CD8-positive, alpha-beta memory T cell (primary cell): Measurements from ENCODE around the gene ZNF165. TPM values are rescaled to one million over a fixed set of nuclear protein-coding genes. Genes with fewer than 3 reads are reported as not detected.
"Not testable (repeated sequence)": the region's sequence is repeated elsewhere in the genome, so short reads cannot be mapped to it uniquely, and the experiment has no call there.

Experiments
- CTCF ChIA-PET: fragments of 350-600 bp; sonication (Branson Sonifier 250); formaldehyde crosslinking; loops from one replicate; lab custom pipeline; 2021; ENCODE audit warnings: antibody characterized with exemption; lab: Charles Lee
- POLR2A ChIA-PET: fragments of 350-600 bp; sonication (Branson Sonifier 250); formaldehyde crosslinking; loops from one replicate; lab custom pipeline; 2021; ENCODE audit warnings: antibody characterized with exemption; lab: Charles Lee
- DNase-seq, 5 donors: peaks; one replicate each; pipeline versions ENCODE4 v3.0.0 to v3.0.0-alpha.2; 2020 to 2022; ENCODE audit warnings: mixed read lengths in 1 of 5
- H3K27ac ChIP-seq: one replicate; pipeline ENCODE4 v1.7.0; 2013; ENCODE audit warnings: low read depth, mild to moderate bottlenecking, low read length, moderate library complexity
- H3K27me3 ChIP-seq: 2 replicates; pipeline ENCODE4 v1.7.0; 2013; ENCODE audit warnings: low read length, mild to moderate bottlenecking; ENCODE audit not compliant: insufficient read depth, poor library complexity, severe bottlenecking
- H3K36me3 ChIP-seq: 2 replicates; pipeline ENCODE4 v1.7.0; 2013; ENCODE audit warnings: mild to moderate bottlenecking, low read length, moderate library complexity; ENCODE audit not compliant: insufficient read depth
- H3K4me1 ChIP-seq: 2 replicates; pipeline ENCODE4 v1.7.0; 2013; ENCODE audit warnings: mild to moderate bottlenecking, low read length, moderate library complexity; ENCODE audit not compliant: insufficient read depth
- H3K4me3 ChIP-seq: 2 replicates; pipeline ENCODE4 v1.7.0; 2013; ENCODE audit warnings: mild to moderate bottlenecking, low read length
- H3K9me3 ChIP-seq: 2 replicates; pipeline ENCODE4 v1.7.0; 2013; ENCODE audit warnings: mild to moderate bottlenecking, low read length
- H3K27ac Mint-ChIP-seq, 8 donors: one replicate each; pipeline ENCODE4 v1.8.0; 2020 to 2021; ENCODE audit warnings: mixed read lengths in 8 of 8, mild to moderate bottlenecking in 6 of 8, inconsistent platforms in 3 of 8, moderate library complexity in 3 of 8
- H3K27me3 Mint-ChIP-seq, 2 donors: one replicate each; pipeline ENCODE4 v1.8.0; 2020 to 2021; ENCODE audit warnings: mixed read lengths in 2 of 2, mild to moderate bottlenecking in 1 of 2, moderate library complexity in 1 of 2
- H3K36me3 Mint-ChIP-seq, 3 donors: one replicate each; pipeline ENCODE4 v1.8.0; 2020 to 2021; ENCODE audit warnings: mixed read lengths in 3 of 3, inconsistent platforms in 1 of 3, mild to moderate bottlenecking in 1 of 3
- H3K4me1 Mint-ChIP-seq, 3 donors: one replicate each; pipeline ENCODE4 v1.8.0; 2020 to 2021; ENCODE audit warnings: mixed read lengths in 3 of 3, inconsistent platforms in 1 of 3, mild to moderate bottlenecking in 1 of 3
- H3K4me3 Mint-ChIP-seq, 7 donors: one replicate each; pipeline ENCODE4 v1.8.0; 2020 to 2021; ENCODE audit warnings: mixed read lengths in 7 of 7, mild to moderate bottlenecking in 6 of 7, moderate library complexity in 4 of 7, inconsistent platforms in 2 of 7
- H3K9me3 Mint-ChIP-seq, 5 donors: one replicate each; pipeline ENCODE4 v1.8.0; 2020 to 2022; ENCODE audit warnings: mixed read lengths in 5 of 5, mild to moderate bottlenecking in 3 of 5, moderate library complexity in 2 of 5, inconsistent platforms in 1 of 5
- polyA plus RNA-seq: library from polyadenylated mRNA; unstranded; fragments of 300-500 nt; fragmentation: Illumina TruSeq; gene quantifications from one replicate; pipeline ENCODE4 v1.2.3, GENCODE V29; 2021
- total RNA-seq, 2 experiments: library from RNA; stranded (reverse); gene quantifications; one replicate each; pipeline ENCODE4 v1.2.3, GENCODE V29; 2021

The ZNF165 gene
- total and polyA plus RNA-seq, 3 experiments from 2014 or later, result 0.78 to 1.9 (median 1.6) TPM

DNA sequence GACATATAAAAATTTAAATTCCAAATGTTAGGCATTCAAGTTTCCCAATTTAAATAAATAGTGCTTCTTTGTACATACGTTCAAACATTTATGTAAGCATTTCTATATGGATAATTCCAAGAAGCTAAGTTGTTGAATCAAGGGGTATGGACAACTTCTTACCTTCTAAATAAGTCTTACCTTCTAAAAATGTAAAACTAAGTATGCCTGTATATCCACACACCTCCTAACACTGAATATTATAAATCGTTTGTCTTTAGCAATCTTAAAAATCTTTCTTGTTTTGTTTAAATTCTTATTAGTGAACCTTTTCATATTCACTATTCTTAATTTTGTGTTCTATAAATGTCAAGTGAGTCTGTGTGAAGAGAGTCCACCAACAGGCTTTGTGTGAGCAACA lies 41.5 kb downstream of the ZNF165 start:
- CTCF ChIA-PET, result no interaction called here

DNA sequence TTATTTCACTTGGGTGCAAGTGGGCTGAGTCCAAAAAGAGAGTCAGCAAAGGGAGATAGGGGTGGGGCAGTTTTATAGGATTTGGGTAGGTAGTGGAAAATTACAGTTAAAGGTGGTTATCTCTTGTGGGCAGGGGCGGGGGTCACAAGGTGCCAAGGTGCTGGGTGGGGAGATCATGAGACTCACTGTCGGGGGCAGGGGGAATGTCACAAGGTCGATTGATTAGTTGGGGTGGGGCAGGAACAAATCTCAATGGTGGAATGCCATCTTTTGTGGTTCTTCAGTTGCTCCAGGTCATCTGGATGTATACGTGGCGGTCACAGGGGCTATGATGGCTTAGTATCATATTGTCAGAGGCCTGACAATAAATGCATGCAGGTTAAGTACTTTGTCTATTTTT lies 41.9 kb downstream of the ZNF165 start:
- H3K27me3 Mint-ChIP-seq, H3K36me3 ChIP-seq, H3K9me3 ChIP-seq, DNase-seq, H3K4me3 ChIP-seq, H3K27me3 ChIP-seq, CTCF ChIA-PET, POLR2A ChIA-PET, H3K9me3 Mint-ChIP-seq, H3K27ac ChIP-seq: not testable (repeated sequence)
- peak overlapping the region in 1 of 7 donors; percentile 74 for H3K4me3 Mint-ChIP-seq
- H3K4me1 ChIP-seq, result peaks cover 20% of the 10 kb centered on the region
- peak overlapping the region in 3 of 8 donors; percentile 15 to 73 (median 53) for H3K27ac Mint-ChIP-seq
- peaks cover 32 to 41% (median 41%) of the 10 kb centered on the region in 3 donors for H3K4me1 Mint-ChIP-seq
- peaks cover 6 to 59% (median 17%) of the 10 kb centered on the region in 3 donors for H3K36me3 Mint-ChIP-seq

More for the DNA sequence above, 41.5 kb downstream of the ZNF165 start:
- H3K4me1 Mint-ChIP-seq, result peaks cover 32 to 37% (median 37%) of the 10 kb centered on the region in 3 donors
- POLR2A ChIA-PET, result no interaction called here
- H3K27me3 Mint-ChIP-seq, result peaks cover 0 to 1% of the 10 kb centered on the region in 2 donors
- Histone ChIP-seq H3K27ac (no peak overlapping the region), H3K36me3 (peaks cover 7% of the 10 kb centered on the region), H3K9me3 (no peaks in the 10 kb centered on the region), H3K4me3 (no peak overlapping the region), H3K27me3 (no peaks in the 10 kb centered on the region), H3K4me1 (peaks cover 20% of the 10 kb centered on the region)
- H3K4me3 Mint-ChIP-seq, result no peak overlapping the region
- no peaks in the 10 kb centered on the region for H3K9me3 Mint-ChIP-seq
- peak overlapping the region in 3 of 8 donors; percentile 15 to 73 (median 53) for H3K27ac Mint-ChIP-seq
- no peak for DNase-seq
- peaks cover 6 to 57% (median 17%) of the 10 kb centered on the region in 3 donors for H3K36me3 Mint-ChIP-seq

DNA sequence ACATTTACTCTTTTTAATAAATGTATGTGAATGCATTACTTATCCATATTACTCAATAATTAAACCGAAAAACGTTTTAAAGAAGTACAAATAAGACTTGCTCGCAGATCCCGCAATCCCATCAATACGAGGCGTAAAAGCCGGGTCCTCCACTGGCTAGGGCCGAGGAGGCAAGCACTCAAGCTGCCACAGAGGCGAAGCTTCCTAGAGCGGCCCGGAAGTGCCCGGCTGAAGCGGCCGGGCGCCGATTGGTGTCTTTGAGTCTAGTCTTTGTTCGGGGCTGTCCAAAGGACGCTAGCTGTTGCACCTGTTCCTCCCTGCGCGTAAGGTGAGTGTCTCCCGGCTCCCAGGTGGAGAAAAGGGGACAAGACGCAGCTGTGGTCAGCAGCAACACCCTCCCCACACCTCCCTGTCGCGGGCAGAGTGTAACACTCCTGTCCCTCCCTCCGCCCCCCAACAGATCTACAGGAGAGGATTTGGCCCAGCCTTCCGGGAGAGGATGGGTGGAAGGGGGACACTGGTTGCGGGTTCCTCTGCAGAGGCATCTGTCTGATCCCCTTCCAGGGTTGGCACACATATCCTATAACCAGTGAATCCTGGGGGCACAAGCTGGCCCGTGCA lies 44.1 kb downstream of the ZNF165 start, which contains the start of gene ZSCAN16:
TSS of gene ZSCAN16 (plus strand) at position 260 of the 621 bp plus-strand sequence. CDS start 835 bp downstream, outside the sequence.
- peak; percentile 59 to 83 (median 66) for DNase-seq
- peaks cover 6 to 65% (median 15%) of the 10 kb centered on the region in 3 donors for H3K36me3 Mint-ChIP-seq
- peaks cover 0 to 1% of the 10 kb centered on the region in 2 donors for H3K27me3 Mint-ChIP-seq
- Histone ChIP-seq H3K27ac (peak within 1 kb of the TSS; percentile 74), H3K27me3 (no peaks in the 10 kb centered on the region), H3K4me3 (peak within 1 kb of the TSS; percentile 81), H3K4me1 (peaks cover 20% of the 10 kb centered on the region), H3K36me3 (peaks cover 6% of the 10 kb centered on the region), H3K9me3 (no peaks in the 10 kb centered on the region)
- POLR2A ChIA-PET, result interaction anchor here (1.0 to 3.5 kb wide), 4 partner anchors 12 to 20 kb away, joined by 3 to 26 read pairs (median 7); partner anchors contain the start of gene ZKSCAN8
- peak within 1 kb of the TSS; percentile 90 to 99 (median 98) for H3K27ac Mint-ChIP-seq
- no peaks in the 10 kb centered on the region for H3K9me3 Mint-ChIP-seq
- CTCF ChIA-PET, result interaction anchor here (0.9 to 2.3 kb wide), 6 partner anchors 12 to 231 kb away, joined by 3 to 8 read pairs (median 5); partner anchors contain the start of genes ZKSCAN8 and ZSCAN26
- peaks cover 43 to 60% (median 60%) of the 10 kb centered on the region in 3 donors for H3K4me1 Mint-ChIP-seq
- peak within 1 kb of the TSS; percentile 94 to 98 (median 97) for H3K4me3 Mint-ChIP-seq

DNA sequence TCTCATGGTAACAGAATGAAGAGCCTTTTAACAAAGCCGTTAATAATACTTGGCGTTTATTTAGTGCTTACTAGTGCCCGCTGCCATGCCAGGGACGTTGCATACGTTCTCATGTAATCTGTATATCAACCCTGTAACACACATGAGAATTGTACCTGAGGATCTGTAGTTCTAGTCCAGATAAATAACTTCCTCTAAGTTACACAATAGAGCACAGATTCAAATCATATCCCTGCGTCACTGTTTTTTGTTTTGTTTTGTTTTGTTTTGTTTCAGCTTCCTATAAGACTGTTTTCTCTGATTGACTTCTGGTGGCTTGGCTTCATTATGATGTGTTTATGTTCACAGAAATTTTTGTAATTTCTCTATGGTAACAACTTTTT lies 44.6 kb downstream of the ZNF165 start:
- Mint-ChIP-seq H3K27ac (peak overlapping the region; percentile 90 to 99 (median 98)), H3K9me3 (no peaks in the 10 kb centered on the region), H3K27me3 (peaks cover 0 to 1% of the 10 kb centered on the region in 2 donors), H3K4me1 (peaks cover 43 to 65% (median 65%) of the 10 kb centered on the region in 3 donors), H3K36me3 (peaks cover 6 to 68% (median 14%) of the 10 kb centered on the region in 3 donors), H3K4me3 (peak overlapping the region; percentile 94 to 98 (median 97))
- Histone ChIP-seq H3K36me3 (peaks cover 6% of the 10 kb centered on the region), H3K4me1 (peaks cover 20% of the 10 kb centered on the region), H3K4me3 (peak overlapping the region; percentile 81), H3K27ac (peak overlapping the region; percentile 74), H3K9me3 (no peaks in the 10 kb centered on the region), H3K27me3 (no peaks in the 10 kb centered on the region)
- peak in 2 of 5 donors; percentile 37 to 50 for DNase-seq
- CTCF ChIA-PET, result interaction anchor here (1.0 to 2.3 kb wide), 5 partner anchors 12 to 231 kb away, joined by 3 to 8 read pairs (median 6); partner anchors contain the start of genes ZKSCAN8 and ZSCAN26
- POLR2A ChIA-PET, result interaction anchor here (1.0 to 3.5 kb wide), 4 partner anchors 12 to 21 kb away, joined by 3 to 26 read pairs (median 7); partner anchors contain the start of gene ZKSCAN8

DNA sequence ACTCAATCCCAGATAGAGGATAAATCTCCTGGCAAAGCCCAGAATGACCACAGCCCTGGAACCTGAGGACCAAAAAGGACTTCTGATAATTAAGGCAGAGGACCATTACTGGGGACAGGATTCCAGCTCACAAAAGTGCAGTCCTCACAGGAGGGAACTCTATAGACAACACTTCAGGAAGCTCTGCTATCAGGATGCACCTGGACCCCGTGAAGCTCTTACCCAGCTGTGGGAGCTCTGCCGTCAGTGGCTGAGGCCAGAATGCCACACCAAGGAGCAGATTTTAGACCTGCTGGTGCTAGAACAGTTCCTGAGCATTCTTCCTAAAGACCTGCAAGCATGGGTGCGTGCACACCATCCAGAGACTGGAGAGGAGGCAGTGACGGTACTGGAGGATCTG lies 45.0 kb downstream of the ZNF165 start:
- H3K36me3 ChIP-seq, result peaks cover 2% of the 10 kb centered on the region

DNA sequence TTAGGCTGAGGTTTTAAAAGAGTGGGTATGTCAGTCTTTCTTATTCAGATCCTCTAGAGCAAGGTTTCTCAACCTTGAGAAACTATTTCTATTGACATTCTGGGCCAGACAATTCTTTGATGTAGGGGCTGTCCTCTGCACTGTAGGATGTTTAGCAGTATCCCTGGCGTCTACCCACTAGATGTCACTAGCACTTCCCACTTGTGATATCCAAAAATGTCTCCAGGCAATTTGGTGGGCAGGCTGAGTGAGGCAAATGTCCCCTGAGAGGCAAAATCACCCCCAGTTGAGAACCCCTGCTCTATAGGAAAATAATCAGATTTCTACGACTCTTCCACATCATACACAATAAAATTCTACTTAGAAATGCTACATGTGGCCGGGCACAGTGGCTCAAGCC lies 53.6 kb downstream of the ZNF165 start:
- Histone ChIP-seq H3K4me3 (no peak overlapping the region), H3K27ac (no peak overlapping the region), H3K9me3 (no peaks in the 10 kb centered on the region), H3K36me3 (no peaks in the 10 kb centered on the region), H3K27me3 (no peaks in the 10 kb centered on the region), H3K4me1 (peaks cover 25% of the 10 kb centered on the region)
- no peak for DNase-seq
- peak overlapping the region; percentile 43 to 84 (median 70) for H3K27ac Mint-ChIP-seq
- H3K36me3 Mint-ChIP-seq, result peaks cover 0 to 53% (median 4%) of the 10 kb centered on the region in 3 donors
- no peaks in the 10 kb centered on the region for H3K27me3 Mint-ChIP-seq
- ChIA-PET CTCF (interaction anchor here (1.6 kb wide), 1 partner anchor 223 kb away, joined by 5 read pairs; no protein-coding TSS in a partner anchor), POLR2A (no interaction called here)
- no peaks in the 10 kb centered on the region for H3K9me3 Mint-ChIP-seq
- peak overlapping the region in 3 of 7 donors; percentile 16 to 26 (median 22) for H3K4me3 Mint-ChIP-seq
- H3K4me1 Mint-ChIP-seq, result peaks cover 56 to 81% (median 81%) of the 10 kb centered on the region in 3 donors

More for the DNA sequence above, 45.0 kb downstream of the ZNF165 start:
- Histone ChIP-seq H3K27me3 (no peaks in the 10 kb centered on the region), H3K4me1 (peaks cover 20% of the 10 kb centered on the region), H3K9me3 (no peaks in the 10 kb centered on the region), H3K27ac (peak overlapping the region; percentile 74), H3K4me3 (no peak overlapping the region)
- H3K4me1 Mint-ChIP-seq, result peaks cover 43 to 69% (median 69%) of the 10 kb centered on the region in 3 donors
- peaks cover 0 to 1% of the 10 kb centered on the region in 2 donors for H3K27me3 Mint-ChIP-seq
- ChIA-PET POLR2A (interaction anchor here (1.0 to 3.5 kb wide), 4 partner anchors 11 to 127 kb away, joined by 3 to 26 read pairs (median 6); partner anchors contain the start of genes ZKSCAN4 and ZKSCAN8), CTCF (interaction anchor here (1.1 to 2.1 kb wide), 5 partner anchors 16 to 230 kb away, joined by 3 to 8 read pairs (median 6); partner anchors contain the start of genes ZKSCAN8 and ZSCAN26)
- DNase-seq, result peak in 1 of 5 donors; percentile 33
- H3K27ac Mint-ChIP-seq, result peak overlapping the region; percentile 90 to 99 (median 98)
- no peaks in the 10 kb centered on the region for H3K9me3 Mint-ChIP-seq
- H3K36me3 Mint-ChIP-seq, result peaks cover 1 to 68% (median 12%) of the 10 kb centered on the region in 3 donors
- peak overlapping the region; percentile 94 to 98 (median 97) for H3K4me3 Mint-ChIP-seq

GRCh38 chr6:28134716-28135115 lies 54.3 kb downstream of the ZNF165 start:
- Histone ChIP-seq H3K4me3 (no peak overlapping the region), H3K9me3 (no peaks in the 10 kb centered on the region), H3K27ac (no peak overlapping the region), H3K36me3 (no peaks in the 10 kb centered on the region), H3K4me1 (peaks cover 25% of the 10 kb centered on the region), H3K27me3 (no peaks in the 10 kb centered on the region)
- peaks cover 53 to 74% (median 74%) of the 10 kb centered on the region in 3 donors for H3K4me1 Mint-ChIP-seq
- DNase-seq, result no peak
- no peak overlapping the region for H3K4me3 Mint-ChIP-seq
- H3K27me3 Mint-ChIP-seq, result no peaks in the 10 kb centered on the region
- peak overlapping the region in 7 of 8 donors; percentile 9 to 85 (median 67) for H3K27ac Mint-ChIP-seq
- ChIA-PET POLR2A (interaction anchor here (0.5 kb wide), 1 partner anchor 1003 kb away, joined by 4 read pairs; no protein-coding TSS in a partner anchor), CTCF (no interaction called here)
- H3K36me3 Mint-ChIP-seq, result peaks cover 0 to 46% (median 1%) of the 10 kb centered on the region in 3 donors
- H3K9me3 Mint-ChIP-seq, result no peaks in the 10 kb centered on the region
